Vagina (tissue), 2 donors: Measurements from ENCODE around the gene TOX3. TPM values are rescaled to one million over a fixed set of nuclear protein-coding genes. Genes with fewer than 3 reads are reported as not detected.

Experiments used
- DNase-seq, 2 donors: peaks; one replicate each; pipeline ENCODE4 v3.0.0-alpha.2; 2017; ENCODE audit errors: extremely low spot score in 2 of 2
- H3K27ac ChIP-seq: fragments of 200-600 bp; sonication (generic); one replicate; pipeline ENCODE4 v1.5.1; 2019
- H3K27me3 ChIP-seq: fragments of 200-600 bp; sonication (generic); one replicate; pipeline ENCODE4 v1.5.1; 2019
- H3K36me3 ChIP-seq, 2 donors: fragments of 200-600 bp; sonication (generic); one replicate each; pipeline ENCODE4 v1.5.1; 2017 to 2019
- H3K4me1 ChIP-seq: fragments of 200-600 bp; sonication (generic); one replicate; pipeline ENCODE4 v1.5.1; 2019
- H3K4me3 ChIP-seq, 2 donors: fragments of 200-600 bp; sonication (generic); 1 replicate in 1 of 2; 2 replicates in 1 of 2; pipeline ENCODE4 v1.5.1; 2016 to 2019
- H3K9me3 ChIP-seq: fragments of 200-600 bp; sonication (generic); one replicate; pipeline ENCODE4 v1.5.1; 2019
- POLR2A ChIP-seq, 2 donors: fragments of 450-650 bp; IDR thresholded peaks; one replicate each; pipeline ENCODE4 v1.6.1; 2017; ENCODE audit warnings: antibody characterized with exemption in 2 of 2, mild to moderate bottlenecking in 2 of 2, moderate library complexity in 2 of 2
- POLR2AphosphoS5 ChIP-seq, 2 donors: sonication (generic); formaldehyde crosslinking; IDR thresholded peaks; one replicate each; pipeline ENCODE4 v1.9.0; 2017; ENCODE audit warnings: antibody characterized with exemption in 2 of 2, mild to moderate bottlenecking in 2 of 2, low read depth in 1 of 2; ENCODE audit not compliant: insufficient read depth in 1 of 2
- intact Hi-C: fragments of 100-400 bp; cut with DNase I; formaldehyde crosslinking; loops from one replicate; pipeline ENCODE4 v1.15.1; 2023
- total RNA-seq: library from RNA; depleted of rRNA; stranded (reverse); fragments of >200 nt; gene quantifications from one replicate; pipeline ENCODE4 v1.2.3, GENCODE V29; 2016
- TF ChIP-seq, protein P1 (sequence below), 3 experiments: fragments of 450-650 bp in 2 of 3; fragments of 200-600 bp in 1 of 3; sonication (generic) in 1 of 3; IDR thresholded peaks; one replicate each; pipeline ENCODE4 v1.5.1; 2017 to 2019; ENCODE audit warnings: antibody characterized with exemption in 3 of 3, mild to moderate bottlenecking in 2 of 3, moderate library complexity in 2 of 3

The TOX3 gene
- total RNA-seq, 1 donor from 2014 or later = 1.2 TPM

DNA sequence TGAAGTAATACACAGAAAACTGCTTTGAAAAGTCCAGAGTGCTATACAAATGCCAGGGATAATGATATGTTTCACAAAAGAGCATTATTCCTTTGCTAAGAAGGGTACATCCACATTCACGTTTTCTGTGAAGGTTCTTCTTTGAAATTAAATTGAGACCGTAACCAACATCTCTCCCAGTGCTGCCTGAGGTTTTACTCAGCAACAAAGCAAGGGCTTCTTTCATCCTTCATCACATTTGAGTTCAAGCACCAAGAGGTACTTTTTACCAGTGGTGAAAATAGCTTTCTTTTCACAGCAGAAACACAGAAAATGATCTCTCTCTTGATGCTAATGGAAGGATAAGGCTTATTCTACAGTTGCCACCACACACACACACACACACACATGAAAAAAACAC, 113.3 kb downstream of the TOX3 start:
- intact Hi-C loops = no loop called here
- Histone ChIP-seq H3K4me3 (no peak overlapping the region), H3K27ac (no peak overlapping the region), H3K4me1 (no peaks in the 10 kb centered on the region), H3K36me3 (no peaks in the 10 kb centered on the region), H3K27me3 (no peaks in the 10 kb centered on the region), H3K9me3 (no peaks in the 10 kb centered on the region)
- no peak for DNase-seq
- no peak for TF ChIP-seq POLR2AphosphoS5 (IDR thresholded peaks at IDR 0.05; ENCODE audit: insufficient read depth in 1 of 2, low read depth in 1 of 2)

DNA sequence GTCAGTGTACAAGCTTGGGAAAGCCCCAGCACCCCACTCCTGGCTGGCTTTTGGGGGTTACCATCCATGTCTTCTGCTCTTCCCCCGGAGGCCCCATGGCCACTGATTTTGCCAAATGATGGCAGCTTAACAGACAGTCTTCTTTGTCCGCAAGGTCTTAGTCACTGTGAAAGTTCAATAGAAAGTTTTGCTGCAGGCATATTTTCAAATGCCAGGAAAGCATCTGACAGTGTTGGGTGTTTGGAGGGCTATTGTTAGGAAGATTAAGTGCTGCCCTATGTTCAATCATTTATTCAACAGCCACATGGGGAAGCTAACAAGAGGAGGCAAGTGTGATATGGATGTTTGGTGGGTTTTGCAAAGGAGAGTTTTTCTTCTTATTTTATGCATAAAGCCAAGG, 122.4 kb downstream of the TOX3 start:
- TF ChIP-seq POLR2AphosphoS5 (IDR thresholded peaks at IDR 0.05; ENCODE audit: insufficient read depth in 1 of 2, low read depth in 1 of 2) (no peak), POLR2A (IDR thresholded peaks at IDR 0.05) (no peak)
- TF ChIP-seq, protein P1, sequence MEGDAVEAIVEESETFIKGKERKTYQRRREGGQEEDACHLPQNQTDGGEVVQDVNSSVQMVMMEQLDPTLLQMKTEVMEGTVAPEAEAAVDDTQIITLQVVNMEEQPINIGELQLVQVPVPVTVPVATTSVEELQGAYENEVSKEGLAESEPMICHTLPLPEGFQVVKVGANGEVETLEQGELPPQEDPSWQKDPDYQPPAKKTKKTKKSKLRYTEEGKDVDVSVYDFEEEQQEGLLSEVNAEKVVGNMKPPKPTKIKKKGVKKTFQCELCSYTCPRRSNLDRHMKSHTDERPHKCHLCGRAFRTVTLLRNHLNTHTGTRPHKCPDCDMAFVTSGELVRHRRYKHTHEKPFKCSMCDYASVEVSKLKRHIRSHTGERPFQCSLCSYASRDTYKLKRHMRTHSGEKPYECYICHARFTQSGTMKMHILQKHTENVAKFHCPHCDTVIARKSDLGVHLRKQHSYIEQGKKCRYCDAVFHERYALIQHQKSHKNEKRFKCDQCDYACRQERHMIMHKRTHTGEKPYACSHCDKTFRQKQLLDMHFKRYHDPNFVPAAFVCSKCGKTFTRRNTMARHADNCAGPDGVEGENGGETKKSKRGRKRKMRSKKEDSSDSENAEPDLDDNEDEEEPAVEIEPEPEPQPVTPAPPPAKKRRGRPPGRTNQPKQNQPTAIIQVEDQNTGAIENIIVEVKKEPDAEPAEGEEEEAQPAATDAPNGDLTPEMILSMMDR (IDR thresholded peaks at IDR 0.05) = no peak
- no peaks in the 10 kb centered on the region for H3K36me3 ChIP-seq
- no peak for DNase-seq
- no peaks in the 10 kb centered on the region for H3K27me3 ChIP-seq
- H3K4me3 ChIP-seq = no peak overlapping the region
- H3K9me3 ChIP-seq = no peaks in the 10 kb centered on the region
- H3K4me1 ChIP-seq = no peaks in the 10 kb centered on the region
- H3K27ac ChIP-seq = no peak overlapping the region
- intact Hi-C loops = no loop called here

DNA sequence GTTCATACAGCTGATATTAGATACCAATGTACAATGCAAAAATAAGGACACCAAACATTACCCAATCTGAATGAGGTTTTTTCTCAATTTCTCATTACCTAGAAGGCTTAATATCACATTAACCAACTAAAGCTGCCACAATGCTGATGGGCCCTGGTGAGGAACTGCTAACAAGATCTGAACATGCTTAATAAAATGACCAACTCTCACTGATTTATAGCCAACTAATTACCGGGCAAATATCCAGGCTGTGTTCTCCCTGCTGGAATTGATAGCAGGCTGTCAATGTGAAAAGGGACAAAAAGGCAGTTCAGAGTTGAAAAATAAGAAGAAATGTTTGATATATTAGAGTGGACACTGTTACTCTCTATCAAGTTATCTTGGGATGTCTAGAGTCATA, 124.6 kb downstream of the TOX3 start:
- no peak for DNase-seq
- H3K9me3 ChIP-seq = no peaks in the 10 kb centered on the region
- no peaks in the 10 kb centered on the region for H3K4me1 ChIP-seq
- intact Hi-C loops = no loop called here
- no peaks in the 10 kb centered on the region for H3K36me3 ChIP-seq
- no peak overlapping the region for H3K4me3 ChIP-seq
- no peaks in the 10 kb centered on the region for H3K27me3 ChIP-seq
- no peak overlapping the region for H3K27ac ChIP-seq
- TF ChIP-seq POLR2AphosphoS5 (IDR thresholded peaks at IDR 0.05; ENCODE audit: insufficient read depth in 1 of 2, low read depth in 1 of 2) (no peak), POLR2A (IDR thresholded peaks at IDR 0.05) (no peak)
- TF ChIP-seq, protein P1 (IDR thresholded peaks at IDR 0.05) = no peak

- no peaks in the 10 kb centered on the region for H3K9me3 ChIP-seq
- no peak for DNase-seq
- H3K4me1 ChIP-seq = no peaks in the 10 kb centered on the region
- H3K27ac ChIP-seq = no peak overlapping the region
- H3K36me3 ChIP-seq = no peaks in the 10 kb centered on the region
- intact Hi-C loops = no loop called here
- H3K4me3 ChIP-seq = no peak overlapping the region
- H3K27me3 ChIP-seq = no peaks in the 10 kb centered on the region
- TF ChIP-seq POLR2A (IDR thresholded peaks at IDR 0.05) (no peak), POLR2AphosphoS5 (IDR thresholded peaks at IDR 0.05; ENCODE audit: insufficient read depth in 1 of 2, low read depth in 1 of 2) (no peak)
- TF ChIP-seq, protein P1 (IDR thresholded peaks at IDR 0.05) = no peak
These were observed 128.7 kb downstream of the TOX3 start for GRCh38 chr16:52418201-52418600.

DNA sequence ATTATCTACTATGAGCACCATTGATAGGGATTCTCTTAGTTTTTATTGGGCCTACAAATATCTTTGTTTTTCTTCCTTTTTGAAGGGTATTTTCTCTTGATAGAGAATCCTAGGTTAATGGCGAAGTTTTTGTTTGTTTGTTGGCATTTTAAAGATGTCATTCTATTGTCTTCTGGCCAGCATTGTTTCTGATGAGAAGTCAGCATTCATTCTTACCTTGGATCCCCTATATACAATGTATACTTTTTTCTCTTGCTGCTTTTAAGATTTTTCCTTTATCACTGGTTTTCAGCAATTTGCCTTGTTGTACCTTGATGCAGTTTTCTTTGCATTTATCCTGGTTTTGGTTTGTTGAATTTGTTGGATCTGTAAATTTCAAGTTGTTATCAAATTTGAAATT, 130.1 kb downstream of the TOX3 start:
- Histone ChIP-seq H3K36me3 (no peaks in the 10 kb centered on the region), H3K4me1 (no peaks in the 10 kb centered on the region), H3K27ac (no peak overlapping the region), H3K9me3 (no peaks in the 10 kb centered on the region), H3K27me3 (no peaks in the 10 kb centered on the region), H3K4me3 (no peak overlapping the region)
- TF ChIP-seq, protein P1 (IDR thresholded peaks at IDR 0.05) = no peak
- no peak for TF ChIP-seq POLR2A (IDR thresholded peaks at IDR 0.05)
- TF ChIP-seq POLR2AphosphoS5 (IDR thresholded peaks at IDR 0.05; ENCODE audit: insufficient read depth in 1 of 2, low read depth in 1 of 2) = no peak
- intact Hi-C loops = no loop called here
- no peak for DNase-seq

GRCh38 chr16:52411011-52411410, 135.9 kb downstream of the TOX3 start:
- Histone ChIP-seq H3K27me3 (no peaks in the 10 kb centered on the region), H3K4me1 (no peaks in the 10 kb centered on the region), H3K36me3 (no peaks in the 10 kb centered on the region), H3K27ac (no peak overlapping the region), H3K4me3 (no peak overlapping the region), H3K9me3 (no peaks in the 10 kb centered on the region)
- intact Hi-C loops = no loop called here
- TF ChIP-seq POLR2A (IDR thresholded peaks at IDR 0.05) = no peak
- TF ChIP-seq, protein P1 (IDR thresholded peaks at IDR 0.05) = no peak
- TF ChIP-seq POLR2AphosphoS5 (IDR thresholded peaks at IDR 0.05; ENCODE audit: insufficient read depth in 1 of 2, low read depth in 1 of 2) = no peak
- DNase-seq = no peak
